HepG2 (cell line): Measurements from ENCODE around the gene RAB6C. TPM values are rescaled to one million over a fixed set of nuclear protein-coding genes. Genes with fewer than 3 reads are reported as not detected.
"Not testable (repeated sequence)": the region's sequence is repeated elsewhere in the genome, so short reads cannot be mapped to it uniquely, and the experiment has no call there.

Experiments
- ATAC-seq: fragments of 200-7000 bp; cut with Tn5 transposase; 3 replicates; pipeline ENCODE4 v1.9.1; 2020; ENCODE audit warnings: mild to moderate bottlenecking, moderate library complexity
- BruUV-seq: library from RNA; stranded (reverse); fragments of 400-500 nt; replicated peaks from 2 replicates; lab custom pipeline; 2021; lab: Mats Ljungman, UMichigan
- CTCF ChIA-PET: fragments of 300-600 bp; formaldehyde crosslinking; extraction: SDS; loops from one replicate; lab custom pipeline; 2021; ENCODE audit warnings: low total read pairs, inconsistent platforms, low intra/inter-chr PET ratio; lab: Yijun Ruan, JAX
- POLR2A ChIA-PET: fragments of 350-600 bp; sonication (Branson Sonifier 250); formaldehyde crosslinking; loops from one replicate; lab custom pipeline; 2020; ENCODE audit warnings: antibody characterized with exemption, inconsistent platforms; lab: Yijun Ruan, JAX
- DNase-seq: peaks from one replicate; pipeline ENCODE4 v3.0.0-alpha.2; 2015; ENCODE audit warnings: low spot score
- FAIRE-seq: peaks from 3 replicates; lab custom pipeline; 2011; peaks lifted over from hg19 to GRCh38; lab: Jason Lieb, UNC
- H2AFZ ChIP-seq: one replicate; pipeline ENCODE4 v1.6.1; 2011; ENCODE audit warnings: low read length, inconsistent platforms
- H3K27ac ChIP-seq: fragments of 300-600 bp; 3 replicates; pipeline ENCODE4 v1.8.0; 2011; ENCODE audit warnings: mixed run types, mild to moderate bottlenecking, mixed read lengths, low read length, inconsistent platforms; ENCODE audit not compliant: insufficient read depth; ENCODE audit errors: extremely low read length
- H3K27me3 ChIP-seq, 2 experiments: fragments of 200-600 bp in 1 of 2; 2 replicates in 1 of 2; 3 replicates in 1 of 2; pipeline versions ENCODE4 v1.6.0 to v1.8.0; 2011; ENCODE audit warnings: low read length in 2 of 2, mild to moderate bottlenecking in 2 of 2, moderate library complexity in 2 of 2, inconsistent platforms in 1 of 2; ENCODE audit not compliant: insufficient read depth in 2 of 2, control insufficient read depth in 1 of 2
- H3K36me3 ChIP-seq, 2 experiments: fragments of 200-600 bp in 1 of 2; replicated peaks in 1 of 2; 2 replicates in 1 of 2; 3 replicates in 1 of 2; pipeline versions ENCODE4 v1.5.1 to v1.8.0; 2011; ENCODE audit warnings: low read length in 2 of 2, inconsistent platforms in 1 of 2; ENCODE audit not compliant: insufficient read depth in 2 of 2, control insufficient read depth in 1 of 2
- H3K4me1 ChIP-seq: 2 replicates; pipeline ENCODE4 v1.5.1; 2012; ENCODE audit warnings: low read length, inconsistent platforms; ENCODE audit not compliant: insufficient read depth
- H3K4me2 ChIP-seq: 2 replicates; pipeline ENCODE4 v1.6.0; 2011; ENCODE audit warnings: low read depth, low read length, inconsistent platforms
- H3K4me3 ChIP-seq, 3 experiments: fragments of 200-600 bp in 1 of 3; sonication (generic), shearing (Covaris generic) in 1 of 3; replicated peaks in 1 of 3; 2 replicates each; pipeline ENCODE4 v1.5.1; 2011 to 2016; ENCODE audit warnings: low read length in 3 of 3, inconsistent platforms in 2 of 3, low read depth in 2 of 3, mild to moderate bottlenecking in 2 of 3, control low read depth in 1 of 3, mixed read lengths in 1 of 3; ENCODE audit not compliant: insufficient read depth in 1 of 3
- H3K79me2 ChIP-seq: one replicate; pipeline ENCODE4 v1.6.1; 2011; ENCODE audit warnings: low read length, inconsistent platforms; ENCODE audit not compliant: insufficient read depth
- H3K9ac ChIP-seq: 2 replicates; pipeline ENCODE4 v1.6.0; 2011; ENCODE audit warnings: mild to moderate bottlenecking, low read depth, low read length, inconsistent platforms; ENCODE audit not compliant: insufficient read depth
- H3K9me3 ChIP-seq: 2 replicates; pipeline ENCODE4 v1.5.1; 2012; ENCODE audit warnings: mild to moderate bottlenecking, low read length
- H4K20me1 ChIP-seq: 2 replicates; pipeline ENCODE4 v1.6.0; 2011; ENCODE audit warnings: inconsistent platforms, mild to moderate bottlenecking, low read length, moderate library complexity; ENCODE audit not compliant: insufficient read depth
- CHD2 ChIP-seq: IDR thresholded peaks from 2 replicates; pipeline ENCODE4 v1.6.1; 2011; ENCODE audit warnings: low read depth, low read length, improper control_type of control experiment
- DNMT1 ChIP-seq: sonication (generic); formaldehyde crosslinking; IDR thresholded peaks from 2 replicates; pipeline ENCODE4 v1.5.1; 2020; ENCODE audit warnings: mild to moderate bottlenecking, missing genetic modification reagents
- HMG20B ChIP-seq: conservative IDR thresholded peaks from 2 replicates; pipeline ENCODE4 v1.6.1; 2016; ENCODE audit warnings: missing genetic modification reagents, missing compliant biosample characterization
- MTF2 ChIP-seq: sonication (generic); formaldehyde crosslinking; IDR thresholded peaks from 2 replicates; pipeline ENCODE4 v1.5.0; 2020; ENCODE audit warnings: missing genetic modification reagents, borderline replicate concordance
- NR1H2 ChIP-seq: sonication (generic); formaldehyde crosslinking; IDR thresholded peaks from 2 replicates; pipeline ENCODE4 v1.8.1; 2022; ENCODE audit warnings: low read depth, missing genetic modification reagents, borderline replicate concordance
- RFX1 ChIP-seq: fragments of 450-650 bp; IDR thresholded peaks from 2 replicates; pipeline ENCODE4 v1.6.1; 2017
- SMC3 ChIP-seq: IDR thresholded peaks from 2 replicates; pipeline ENCODE4 v1.6.1; 2011; ENCODE audit warnings: low read length, improper control_type of control experiment
- SRSF9 ChIP-seq: fragments of 200-400 bp; formaldehyde crosslinking; IDR thresholded peaks from 2 replicates; pipeline ENCODE4 v1.6.1; 2018; ENCODE audit warnings: borderline replicate concordance, mild to moderate bottlenecking, low read depth, low read length; ENCODE audit not compliant: insufficient read depth, poor library complexity, severe bottlenecking
- STAG1 ChIP-seq: sonication (generic); formaldehyde crosslinking; IDR thresholded peaks from 2 replicates; pipeline ENCODE4 v1.4.0; 2020; ENCODE audit warnings: missing genetic modification reagents
- XBP1 ChIP-seq: sonication (generic); formaldehyde crosslinking; IDR thresholded peaks from 2 replicates; pipeline ENCODE4 v1.5.0; 2020; ENCODE audit warnings: missing genetic modification reagents
- WGBS: methylation state at CpG from one replicate; pipeline ENCODE4 v1.1.6; 2017; ENCODE audit warnings: low lambda C conversion rate; 5-methylcytosine and 5-hydroxymethylcytosine counted together
- in situ Hi-C: cut with HindIII; loops from 2 replicates; pipeline ENCODE4 v1.10.0; 2017; ENCODE audit warnings: low pct_unique_long_range_greater_than_20kb; ENCODE audit not compliant: extremely low pct_ligation_motif_present
- intact Hi-C: fragments of 100-400 bp; cut with micrococcal nuclease; formaldehyde crosslinking; loops from one replicate; pipeline ENCODE4 v1.10.0; 2022; ENCODE audit not compliant: unreplicated experiment
- polyA plus RNA-seq, 8 experiments: library from polyadenylated mRNA; depleted of rRNA in 3 of 8; stranded (reverse) in 7 of 8; unstranded in 1 of 8; fragments of >200 nt; fragmentation: Illumina TruSeq in 4 of 8; extraction: Trizol in 4 of 8; gene quantifications; 2 replicates each; pipeline versions ENCODE4 v1.2.1 to v1.2.3, GENCODE V29; 2011 to 2016; ENCODE audit warnings: low read depth in 4 of 8, missing spikeins in 1 of 8, mixed read lengths in 1 of 8; ENCODE audit not compliant: insufficient read depth in 1 of 8
- total RNA-seq, 5 experiments: library from RNA; depleted of rRNA; stranded (reverse); fragments of >200 nt; fragmentation: Illumina TruSeq; extraction: Trizol; gene quantifications; 2 replicates each; pipeline ENCODE4 v1.2.3, GENCODE V29; 2016; ENCODE audit warnings: low read depth in 1 of 5
- TF ChIP-seq, protein P1 (sequence below): sonication (generic); formaldehyde crosslinking; IDR thresholded peaks from 2 replicates; pipeline ENCODE4 v1.5.0; 2020; ENCODE audit warnings: mild to moderate bottlenecking, missing genetic modification reagents, moderate library complexity
- TF ChIP-seq, protein P2 (sequence below): sonication (generic); formaldehyde crosslinking; IDR thresholded peaks from 2 replicates; pipeline ENCODE4 v1.8.0; 2022; ENCODE audit warnings: mild to moderate bottlenecking, missing genetic modification reagents; ENCODE audit not compliant: insufficient replicate concordance

RAB6C gene
- total and polyA plus RNA-seq, 2 of the 13 experiments (the other 11 are each of a cell fraction or from before 2014, with no cell fraction given), result not detected

DNA sequence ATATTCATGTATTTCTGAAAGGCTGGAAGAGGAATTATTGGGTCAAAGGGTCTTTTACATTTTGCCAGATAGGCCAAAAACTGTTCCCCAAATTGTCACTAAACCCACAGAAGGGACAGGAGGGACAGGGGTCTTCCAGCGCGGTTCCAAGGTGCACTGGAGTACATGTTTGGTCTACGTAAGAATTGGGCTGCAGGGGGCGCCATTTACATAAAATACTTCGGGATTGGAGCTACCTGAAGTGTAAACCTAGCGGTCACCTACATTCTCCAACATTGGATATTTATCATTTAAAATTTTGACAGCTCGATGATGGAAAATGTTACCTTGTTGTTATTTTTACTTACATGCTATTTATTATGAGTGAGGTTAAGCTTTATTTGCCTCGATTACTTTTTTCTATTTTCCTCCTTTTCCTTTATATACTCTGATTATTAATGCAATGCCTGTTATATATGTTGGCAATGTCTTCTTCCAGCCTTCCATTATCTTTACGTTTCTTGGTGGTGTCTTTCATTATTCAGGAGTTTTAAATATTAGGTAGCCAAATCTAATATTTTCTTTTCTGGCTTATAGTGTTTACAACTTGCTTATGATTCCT is 43.0 kb upstream of the RAB6C start:
- H3K27ac ChIP-seq, result no peak overlapping the region
- H4K20me1 ChIP-seq, result no peaks in the 10 kb centered on the region
- peaks cover 5 to 32% of the 10 kb centered on the region in 2 experiments; a peak in 3 of 5 replicates for H3K27me3 ChIP-seq
- no TSS peak for BruUV-seq
- no peak overlapping the region for H3K9ac ChIP-seq
- no peaks in the 10 kb centered on the region for H3K79me2 ChIP-seq
- CTCF ChIA-PET, result interaction anchor here (0.8 to 1.2 kb wide), 2 partner anchors 391 to 396 kb away, joined by 3 read pairs; no protein-coding TSS in a partner anchor
- intact Hi-C loops (loop anchor here (5.0 kb wide), 1 partner anchor 221 kb away; no protein-coding TSS in a partner anchor), in situ Hi-C loops (loop anchor here (10.0 kb wide), 1 partner anchor 398 kb away; no protein-coding TSS in a partner anchor)
- POLR2A ChIA-PET, result no interaction called here
- WGBS, result 11% methylated on average over 9 of the region's 9 CpGs
- H3K9me3 ChIP-seq, result no peaks in the 10 kb centered on the region
- H2AFZ ChIP-seq, result no peak overlapping the region
- no peaks in the 10 kb centered on the region for H3K36me3 ChIP-seq
- DNase-seq (peak; percentile 54), FAIRE-seq (peak; percentile 15), ATAC-seq (peak; percentile 82)
- H3K4me1 ChIP-seq, result no peaks in the 10 kb centered on the region
- H3K4me3 ChIP-seq, result no peak overlapping the region
- H3K4me2 ChIP-seq, result no peak overlapping the region
- TF ChIP-seq MTF2, result no peak
- TF ChIP-seq STAG1 (CRISPR knock-in tag), result peak; percentile 69
- TF ChIP-seq CHD2, result no peak
- TF ChIP-seq, protein P1, sequence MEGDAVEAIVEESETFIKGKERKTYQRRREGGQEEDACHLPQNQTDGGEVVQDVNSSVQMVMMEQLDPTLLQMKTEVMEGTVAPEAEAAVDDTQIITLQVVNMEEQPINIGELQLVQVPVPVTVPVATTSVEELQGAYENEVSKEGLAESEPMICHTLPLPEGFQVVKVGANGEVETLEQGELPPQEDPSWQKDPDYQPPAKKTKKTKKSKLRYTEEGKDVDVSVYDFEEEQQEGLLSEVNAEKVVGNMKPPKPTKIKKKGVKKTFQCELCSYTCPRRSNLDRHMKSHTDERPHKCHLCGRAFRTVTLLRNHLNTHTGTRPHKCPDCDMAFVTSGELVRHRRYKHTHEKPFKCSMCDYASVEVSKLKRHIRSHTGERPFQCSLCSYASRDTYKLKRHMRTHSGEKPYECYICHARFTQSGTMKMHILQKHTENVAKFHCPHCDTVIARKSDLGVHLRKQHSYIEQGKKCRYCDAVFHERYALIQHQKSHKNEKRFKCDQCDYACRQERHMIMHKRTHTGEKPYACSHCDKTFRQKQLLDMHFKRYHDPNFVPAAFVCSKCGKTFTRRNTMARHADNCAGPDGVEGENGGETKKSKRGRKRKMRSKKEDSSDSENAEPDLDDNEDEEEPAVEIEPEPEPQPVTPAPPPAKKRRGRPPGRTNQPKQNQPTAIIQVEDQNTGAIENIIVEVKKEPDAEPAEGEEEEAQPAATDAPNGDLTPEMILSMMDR (CRISPR knock-in tag), result peak; percentile 66
- TF ChIP-seq HMG20B (CRISPR knock-in tag), result no peak
- TF ChIP-seq, protein P2, sequence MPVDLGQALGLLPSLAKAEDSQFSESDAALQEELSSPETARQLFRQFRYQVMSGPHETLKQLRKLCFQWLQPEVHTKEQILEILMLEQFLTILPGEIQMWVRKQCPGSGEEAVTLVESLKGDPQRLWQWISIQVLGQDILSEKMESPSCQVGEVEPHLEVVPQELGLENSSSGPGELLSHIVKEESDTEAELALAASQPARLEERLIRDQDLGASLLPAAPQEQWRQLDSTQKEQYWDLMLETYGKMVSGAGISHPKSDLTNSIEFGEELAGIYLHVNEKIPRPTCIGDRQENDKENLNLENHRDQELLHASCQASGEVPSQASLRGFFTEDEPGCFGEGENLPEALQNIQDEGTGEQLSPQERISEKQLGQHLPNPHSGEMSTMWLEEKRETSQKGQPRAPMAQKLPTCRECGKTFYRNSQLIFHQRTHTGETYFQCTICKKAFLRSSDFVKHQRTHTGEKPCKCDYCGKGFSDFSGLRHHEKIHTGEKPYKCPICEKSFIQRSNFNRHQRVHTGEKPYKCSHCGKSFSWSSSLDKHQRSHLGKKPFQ (CRISPR knock-in tag), result no peak
- TF ChIP-seq SRSF9, result no peak
- TF ChIP-seq RFX1, result no peak
- TF ChIP-seq XBP1 (CRISPR knock-in tag), result no peak
- TF ChIP-seq DNMT1 (CRISPR knock-in tag), result no peak
- peak; percentile 61 for TF ChIP-seq SMC3
- TF ChIP-seq NR1H2 (CRISPR knock-in tag), result no peak

DNA sequence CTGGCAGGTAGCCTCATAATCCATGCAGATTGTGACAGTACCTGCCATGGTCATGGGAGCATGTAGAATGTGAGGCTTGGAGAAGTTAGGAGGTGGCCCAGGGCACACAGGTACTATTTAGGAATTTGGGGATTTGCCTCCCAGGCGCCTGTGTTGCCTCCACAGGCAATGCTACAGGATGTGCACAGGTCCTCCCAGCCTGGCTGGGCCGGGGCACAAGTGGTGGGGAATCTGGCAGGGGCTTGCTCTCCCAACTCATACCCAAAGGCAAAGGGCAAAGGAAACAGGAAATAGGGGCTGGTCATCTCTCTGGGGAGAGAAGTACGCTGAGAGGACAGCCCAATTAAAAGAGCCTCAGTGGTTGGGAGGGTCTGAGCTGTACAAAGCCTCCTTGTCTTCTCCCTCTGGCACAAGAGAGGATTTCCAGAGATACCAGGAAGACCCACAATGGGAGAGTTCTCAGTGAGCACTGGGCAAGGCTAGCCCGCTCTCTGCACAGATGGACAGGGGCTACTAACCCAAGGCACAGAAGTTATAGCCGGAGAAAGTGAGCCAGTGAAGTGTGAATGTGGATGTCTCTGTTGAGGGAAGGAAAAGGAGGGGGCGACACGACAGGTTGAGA is 40.5 kb upstream of the RAB6C start:
- WGBS, result 30% methylated on average over 7 of the region's 7 CpGs
- H3K4me1 ChIP-seq, BruUV-seq, H4K20me1 ChIP-seq, H3K36me3 ChIP-seq, H3K9me3 ChIP-seq, DNase-seq, H3K4me2 ChIP-seq, H2AFZ ChIP-seq, H3K9ac ChIP-seq, POLR2A ChIA-PET, H3K4me3 ChIP-seq, ATAC-seq, H3K79me2 ChIP-seq, FAIRE-seq, CTCF ChIA-PET, H3K27ac ChIP-seq: not testable (repeated sequence)
- H3K27me3 ChIP-seq, result peaks cover 5 to 18% of the 10 kb centered on the region in 2 experiments; a peak in 3 of 5 replicates
- intact Hi-C loops (loop anchor here (5.0 kb wide), 1 partner anchor 218 kb away; no protein-coding TSS in a partner anchor), in situ Hi-C loops (loop anchor here (10.0 kb wide), 1 partner anchor 396 kb away; no protein-coding TSS in a partner anchor)
